Osteoblast (primary cell): ENCODE results near the gene PLCL1. TPM values are rescaled to one million over a fixed set of nuclear protein-coding genes. Genes with fewer than 3 reads are reported as not detected.

Experiments
- DNase-seq: peaks from one replicate; pipeline ENCODE4 v3.0.0; 2011; ENCODE audit warnings: low spot score, mixed read lengths; ENCODE audit not compliant: insufficient read length; ENCODE audit errors: missing footprints
- H2AFZ ChIP-seq: 2 replicates; pipeline ENCODE4 v1.6.0; 2011; ENCODE audit warnings: mild to moderate bottlenecking, low read length
- H3K27ac ChIP-seq: 2 replicates; pipeline ENCODE4 v1.5.1; 2011; ENCODE audit warnings: mild to moderate bottlenecking, low read depth, low read length, moderate library complexity
- H3K27me3 ChIP-seq: 2 replicates; pipeline ENCODE4 v1.6.0; 2012; ENCODE audit warnings: mild to moderate bottlenecking, control low read depth, inconsistent platforms, low read length, moderate library complexity; ENCODE audit not compliant: insufficient read depth
- H3K36me3 ChIP-seq: 2 replicates; pipeline ENCODE4 v1.5.1; 2011; ENCODE audit warnings: mild to moderate bottlenecking, low read length, control low read depth, moderate library complexity; ENCODE audit not compliant: insufficient read depth
- H3K4me1 ChIP-seq: 2 replicates; pipeline ENCODE4 v1.5.1; 2011; ENCODE audit warnings: mild to moderate bottlenecking, low read length, control low read depth, moderate library complexity; ENCODE audit not compliant: insufficient read depth
- H3K4me2 ChIP-seq: 2 replicates; pipeline ENCODE4 v1.6.0; 2011; ENCODE audit warnings: mild to moderate bottlenecking, low read length; ENCODE audit not compliant: insufficient read depth
- H3K4me3 ChIP-seq: fragments of 200-600 bp; sonication (generic); 3 replicates; pipeline ENCODE4 v1.5.1; 2012; ENCODE audit warnings: mild to moderate bottlenecking, low read length, inconsistent platforms; ENCODE audit not compliant: insufficient read depth
- H3K79me2 ChIP-seq: 2 replicates; pipeline ENCODE4 v1.6.0; 2012; ENCODE audit warnings: mild to moderate bottlenecking, low read length, control low read depth, inconsistent platforms; ENCODE audit not compliant: insufficient read depth
- H3K9me3 ChIP-seq: 2 replicates; pipeline ENCODE4 v1.5.1; 2011; ENCODE audit warnings: low read depth, low read length, control low read depth
- H4K20me1 ChIP-seq: 2 replicates; pipeline ENCODE4 v1.6.0; 2012; ENCODE audit warnings: mild to moderate bottlenecking, low read length, control low read depth; ENCODE audit not compliant: insufficient read depth
- total RNA-seq: library from RNA; depleted of rRNA; stranded (reverse); fragments of >200 nt; gene quantifications from 2 replicates; pipeline ENCODE4 v1.2.3, GENCODE V29; 2012
- TF ChIP-seq, protein P1 (sequence below): IDR thresholded peaks from 2 replicates; pipeline ENCODE4 v1.5.1; 2011; ENCODE audit warnings: mild to moderate bottlenecking, low read depth, low read length, moderate library complexity; ENCODE audit errors: extremely low read depth

Gene PLCL1
- total RNA-seq, 1 donor: 4.0 TPM

DNA sequence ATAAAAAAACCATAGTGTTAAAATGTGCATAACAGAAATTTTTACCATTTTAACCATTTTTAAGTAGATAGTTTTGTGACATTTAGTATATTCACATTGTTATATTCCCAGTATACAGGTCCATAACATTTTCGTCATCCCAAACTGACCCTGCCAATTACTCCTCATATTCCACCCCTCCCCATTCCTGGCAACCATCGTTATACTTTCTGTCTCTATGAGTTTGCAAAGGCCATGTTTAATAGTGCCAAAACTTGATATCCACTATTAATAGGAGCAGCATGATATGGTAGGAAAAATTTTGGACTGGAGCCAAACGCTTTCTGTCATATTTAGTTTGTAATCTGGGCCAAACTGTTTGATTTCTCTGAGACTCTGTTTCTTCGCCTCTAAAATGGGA lies 30.9 kb downstream of the PLCL1 start:
- Histone ChIP-seq H3K79me2 (no peaks in the 10 kb centered on the region), H3K36me3 (no peaks in the 10 kb centered on the region), H3K9me3 (no peaks in the 10 kb centered on the region), H2AFZ (no peak overlapping the region), H3K27ac (no peak overlapping the region), H4K20me1 (no peaks in the 10 kb centered on the region), H3K4me2 (no peak overlapping the region), H3K4me3 (no peak overlapping the region), H3K27me3 (no peaks in the 10 kb centered on the region), H3K4me1 (peaks cover 4% of the 10 kb centered on the region)
- DNase-seq: no peak
- TF ChIP-seq, protein P1, sequence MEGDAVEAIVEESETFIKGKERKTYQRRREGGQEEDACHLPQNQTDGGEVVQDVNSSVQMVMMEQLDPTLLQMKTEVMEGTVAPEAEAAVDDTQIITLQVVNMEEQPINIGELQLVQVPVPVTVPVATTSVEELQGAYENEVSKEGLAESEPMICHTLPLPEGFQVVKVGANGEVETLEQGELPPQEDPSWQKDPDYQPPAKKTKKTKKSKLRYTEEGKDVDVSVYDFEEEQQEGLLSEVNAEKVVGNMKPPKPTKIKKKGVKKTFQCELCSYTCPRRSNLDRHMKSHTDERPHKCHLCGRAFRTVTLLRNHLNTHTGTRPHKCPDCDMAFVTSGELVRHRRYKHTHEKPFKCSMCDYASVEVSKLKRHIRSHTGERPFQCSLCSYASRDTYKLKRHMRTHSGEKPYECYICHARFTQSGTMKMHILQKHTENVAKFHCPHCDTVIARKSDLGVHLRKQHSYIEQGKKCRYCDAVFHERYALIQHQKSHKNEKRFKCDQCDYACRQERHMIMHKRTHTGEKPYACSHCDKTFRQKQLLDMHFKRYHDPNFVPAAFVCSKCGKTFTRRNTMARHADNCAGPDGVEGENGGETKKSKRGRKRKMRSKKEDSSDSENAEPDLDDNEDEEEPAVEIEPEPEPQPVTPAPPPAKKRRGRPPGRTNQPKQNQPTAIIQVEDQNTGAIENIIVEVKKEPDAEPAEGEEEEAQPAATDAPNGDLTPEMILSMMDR: no peak

DNA sequence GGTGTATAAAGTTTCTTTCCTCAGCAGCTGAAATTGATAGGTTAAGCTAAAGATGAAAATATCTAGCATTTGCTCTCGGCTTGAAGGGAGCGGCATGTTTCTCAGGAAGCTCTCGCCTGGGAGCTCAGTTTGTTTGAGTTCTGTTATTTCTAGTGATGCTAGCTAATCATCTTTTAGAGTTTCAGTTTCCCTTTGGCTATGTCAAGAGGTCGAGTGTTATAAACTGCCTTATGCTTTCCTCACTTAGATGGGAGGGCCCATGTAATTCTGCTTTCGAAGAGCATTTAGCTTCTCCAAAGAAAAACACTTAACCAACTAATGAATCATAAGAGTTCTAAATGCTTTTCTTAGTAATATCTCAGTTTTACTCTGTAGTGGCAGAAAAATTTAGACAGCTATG lies 33.6 kb downstream of the PLCL1 start:
- DNase-seq: peak; percentile 76
- Histone ChIP-seq H3K36me3 (no peaks in the 10 kb centered on the region), H3K4me3 (peak overlapping the region; percentile 53), H3K4me1 (peaks cover 4% of the 10 kb centered on the region), H2AFZ (peak overlapping the region; percentile 19), H3K27ac (no peak overlapping the region), H4K20me1 (no peaks in the 10 kb centered on the region), H3K27me3 (no peaks in the 10 kb centered on the region), H3K79me2 (no peaks in the 10 kb centered on the region), H3K9me3 (no peaks in the 10 kb centered on the region), H3K4me2 (peak overlapping the region; percentile 67)
- TF ChIP-seq, protein P1: no peak

DNA sequence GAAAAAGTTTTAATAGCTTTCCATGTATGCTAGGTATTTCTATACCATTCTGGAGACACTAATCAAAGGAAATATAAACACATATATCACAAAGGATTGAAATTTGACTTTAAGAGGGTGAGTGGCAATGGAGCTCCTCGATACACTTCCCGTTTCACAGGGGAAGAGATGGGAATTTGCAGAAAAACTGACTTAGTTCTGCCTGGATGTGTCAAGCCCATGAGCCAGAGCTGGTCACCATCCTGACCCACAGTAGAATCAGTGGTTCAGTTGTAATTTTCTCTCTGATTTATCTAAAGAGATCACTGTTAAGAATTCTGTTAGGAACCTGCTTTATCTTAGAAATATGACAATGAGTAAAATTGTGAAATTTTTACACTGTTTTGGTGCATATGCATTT lies 34.2 kb downstream of the PLCL1 start:
- TF ChIP-seq, protein P1: no peak
- H4K20me1 ChIP-seq: no peaks in the 10 kb centered on the region
- no peaks in the 10 kb centered on the region for H3K27me3 ChIP-seq
- no peaks in the 10 kb centered on the region for H3K36me3 ChIP-seq
- peak overlapping the region; percentile 53 for H3K4me3 ChIP-seq
- peak overlapping the region; percentile 67 for H3K4me2 ChIP-seq
- DNase-seq: peak; percentile 14
- no peaks in the 10 kb centered on the region for H3K79me2 ChIP-seq
- peak overlapping the region; percentile 19 for H2AFZ ChIP-seq
- H3K27ac ChIP-seq: no peak overlapping the region
- H3K9me3 ChIP-seq: no peaks in the 10 kb centered on the region
- H3K4me1 ChIP-seq: peaks cover 4% of the 10 kb centered on the region

DNA sequence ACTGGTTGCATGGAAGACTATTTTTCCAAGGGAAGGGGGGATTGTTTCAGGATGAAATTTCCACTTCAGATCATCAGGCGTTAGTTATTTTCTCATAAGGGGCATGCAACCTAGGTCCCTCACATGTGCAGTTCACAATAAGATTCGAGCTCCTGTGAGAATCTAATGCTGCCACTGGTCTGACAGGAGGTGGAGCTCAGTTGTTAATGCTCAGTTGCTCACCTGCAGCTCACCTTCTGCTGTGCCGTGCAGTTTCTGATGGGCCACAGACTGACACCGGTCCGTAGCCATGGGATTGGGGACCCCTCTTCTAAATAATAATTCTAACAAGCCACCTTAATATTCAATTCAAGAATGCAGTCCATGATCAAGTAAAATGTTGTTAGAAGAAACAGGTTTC lies 34.9 kb downstream of the PLCL1 start:
- no peaks in the 10 kb centered on the region for H3K9me3 ChIP-seq
- no peak overlapping the region for H3K4me3 ChIP-seq
- TF ChIP-seq, protein P1: no peak
- H3K27me3 ChIP-seq: no peaks in the 10 kb centered on the region
- H3K27ac ChIP-seq: no peak overlapping the region
- no peaks in the 10 kb centered on the region for H4K20me1 ChIP-seq
- DNase-seq: no peak
- H3K4me2 ChIP-seq: no peak overlapping the region
- no peaks in the 10 kb centered on the region for H3K36me3 ChIP-seq
- H2AFZ ChIP-seq: no peak overlapping the region
- H3K79me2 ChIP-seq: no peaks in the 10 kb centered on the region
- H3K4me1 ChIP-seq: peaks cover 4% of the 10 kb centered on the region
